Neural cell (in vitro differentiated cells): Measurements from ENCODE around the gene OSM.

ENCODE experiments used
- EZH2 ChIP-seq: fragments of 200-600, 300-800 bp; shearing (Covaris generic), sonication (generic); IDR thresholded peaks from 2 replicates; pipeline ENCODE4 v1.6.1; 2014; ENCODE audit warnings: antibody characterized with exemption, low read length, borderline replicate concordance, mild to moderate bottlenecking; ENCODE audit not compliant: insufficient read depth, poor library complexity, severe bottlenecking
- MXI1 ChIP-seq: fragments of 450-650 bp; conservative IDR thresholded peaks from 2 replicates; pipeline ENCODE4 v1.6.1; 2014; ENCODE audit warnings: antibody characterized with exemption, mild to moderate bottlenecking; ENCODE audit not compliant: poor library complexity, severe bottlenecking
- POLR2AphosphoS5 ChIP-seq: IDR thresholded peaks from 2 replicates; pipeline ENCODE4 v1.6.1; 2012
- RAD21 ChIP-seq: fragments of 450-650 bp; conservative IDR thresholded peaks from 2 replicates; pipeline ENCODE4 v1.6.1; 2014; ENCODE audit warnings: antibody characterized with exemption, mild to moderate bottlenecking, moderate library complexity
- TAF1 ChIP-seq: IDR thresholded peaks from 2 replicates; pipeline ENCODE4 v1.6.1; 2012; ENCODE audit warnings: low read depth
- TF ChIP-seq, protein P1 (sequence below): fragments of 450-650 bp; IDR thresholded peaks from 2 replicates; pipeline ENCODE4 v1.5.1; 2014; ENCODE audit warnings: antibody characterized with exemption, mild to moderate bottlenecking, moderate library complexity; ENCODE audit not compliant: poor library complexity, severe bottlenecking
- TF ChIP-seq, protein P2 (sequence below): IDR thresholded peaks from 2 replicates; pipeline ENCODE4 v1.6.1; 2012; ENCODE audit warnings: borderline replicate concordance

DNA sequence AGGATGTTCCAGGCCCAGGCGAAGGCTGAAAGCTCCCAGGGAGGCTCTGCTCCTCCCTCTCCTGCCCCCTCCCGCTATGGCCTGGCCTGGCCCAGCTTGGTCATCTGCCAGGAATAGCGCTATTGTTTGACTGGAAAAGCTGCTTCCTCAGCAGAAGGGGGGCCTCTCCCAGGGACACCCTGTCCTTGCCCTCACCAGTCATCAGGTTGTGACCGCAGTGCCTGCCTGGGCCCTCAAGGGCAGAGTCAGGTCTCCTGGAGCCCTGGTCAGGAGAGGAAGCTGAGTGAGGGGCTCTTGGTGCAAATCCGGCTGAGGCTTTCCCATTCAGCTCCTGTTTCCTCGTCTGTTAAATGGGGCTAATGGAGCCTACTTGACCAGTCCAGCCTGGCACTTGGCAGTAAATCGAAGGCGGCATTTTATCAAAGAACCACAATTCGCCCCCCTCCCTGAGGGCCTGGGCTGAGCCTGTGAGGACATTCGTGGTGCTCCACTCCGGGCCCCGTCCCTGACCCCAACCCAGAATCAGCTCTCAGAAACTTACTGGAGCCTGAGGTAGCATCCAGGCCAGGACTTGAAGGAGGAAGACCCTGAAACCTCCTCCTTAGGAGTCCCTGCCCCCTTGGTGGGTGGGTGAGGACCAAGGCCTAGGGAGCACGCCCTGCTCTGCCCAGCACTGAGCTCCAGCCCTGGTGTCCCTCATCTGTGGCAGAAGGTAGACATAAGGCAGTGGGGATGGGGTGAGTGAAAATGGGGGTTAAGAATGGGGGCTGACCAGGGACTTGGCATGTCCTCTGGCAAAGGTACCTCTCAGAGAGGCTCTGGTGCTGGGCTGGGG lies 24.6 kb upstream of the OSM start:
- TF ChIP-seq, protein P1, sequence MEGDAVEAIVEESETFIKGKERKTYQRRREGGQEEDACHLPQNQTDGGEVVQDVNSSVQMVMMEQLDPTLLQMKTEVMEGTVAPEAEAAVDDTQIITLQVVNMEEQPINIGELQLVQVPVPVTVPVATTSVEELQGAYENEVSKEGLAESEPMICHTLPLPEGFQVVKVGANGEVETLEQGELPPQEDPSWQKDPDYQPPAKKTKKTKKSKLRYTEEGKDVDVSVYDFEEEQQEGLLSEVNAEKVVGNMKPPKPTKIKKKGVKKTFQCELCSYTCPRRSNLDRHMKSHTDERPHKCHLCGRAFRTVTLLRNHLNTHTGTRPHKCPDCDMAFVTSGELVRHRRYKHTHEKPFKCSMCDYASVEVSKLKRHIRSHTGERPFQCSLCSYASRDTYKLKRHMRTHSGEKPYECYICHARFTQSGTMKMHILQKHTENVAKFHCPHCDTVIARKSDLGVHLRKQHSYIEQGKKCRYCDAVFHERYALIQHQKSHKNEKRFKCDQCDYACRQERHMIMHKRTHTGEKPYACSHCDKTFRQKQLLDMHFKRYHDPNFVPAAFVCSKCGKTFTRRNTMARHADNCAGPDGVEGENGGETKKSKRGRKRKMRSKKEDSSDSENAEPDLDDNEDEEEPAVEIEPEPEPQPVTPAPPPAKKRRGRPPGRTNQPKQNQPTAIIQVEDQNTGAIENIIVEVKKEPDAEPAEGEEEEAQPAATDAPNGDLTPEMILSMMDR: no peak
- TF ChIP-seq RAD21 (no peak), EZH2 (no peak), MXI1 (no peak), TAF1 (no peak), POLR2AphosphoS5 (no peak)
- TF ChIP-seq, protein P2, sequence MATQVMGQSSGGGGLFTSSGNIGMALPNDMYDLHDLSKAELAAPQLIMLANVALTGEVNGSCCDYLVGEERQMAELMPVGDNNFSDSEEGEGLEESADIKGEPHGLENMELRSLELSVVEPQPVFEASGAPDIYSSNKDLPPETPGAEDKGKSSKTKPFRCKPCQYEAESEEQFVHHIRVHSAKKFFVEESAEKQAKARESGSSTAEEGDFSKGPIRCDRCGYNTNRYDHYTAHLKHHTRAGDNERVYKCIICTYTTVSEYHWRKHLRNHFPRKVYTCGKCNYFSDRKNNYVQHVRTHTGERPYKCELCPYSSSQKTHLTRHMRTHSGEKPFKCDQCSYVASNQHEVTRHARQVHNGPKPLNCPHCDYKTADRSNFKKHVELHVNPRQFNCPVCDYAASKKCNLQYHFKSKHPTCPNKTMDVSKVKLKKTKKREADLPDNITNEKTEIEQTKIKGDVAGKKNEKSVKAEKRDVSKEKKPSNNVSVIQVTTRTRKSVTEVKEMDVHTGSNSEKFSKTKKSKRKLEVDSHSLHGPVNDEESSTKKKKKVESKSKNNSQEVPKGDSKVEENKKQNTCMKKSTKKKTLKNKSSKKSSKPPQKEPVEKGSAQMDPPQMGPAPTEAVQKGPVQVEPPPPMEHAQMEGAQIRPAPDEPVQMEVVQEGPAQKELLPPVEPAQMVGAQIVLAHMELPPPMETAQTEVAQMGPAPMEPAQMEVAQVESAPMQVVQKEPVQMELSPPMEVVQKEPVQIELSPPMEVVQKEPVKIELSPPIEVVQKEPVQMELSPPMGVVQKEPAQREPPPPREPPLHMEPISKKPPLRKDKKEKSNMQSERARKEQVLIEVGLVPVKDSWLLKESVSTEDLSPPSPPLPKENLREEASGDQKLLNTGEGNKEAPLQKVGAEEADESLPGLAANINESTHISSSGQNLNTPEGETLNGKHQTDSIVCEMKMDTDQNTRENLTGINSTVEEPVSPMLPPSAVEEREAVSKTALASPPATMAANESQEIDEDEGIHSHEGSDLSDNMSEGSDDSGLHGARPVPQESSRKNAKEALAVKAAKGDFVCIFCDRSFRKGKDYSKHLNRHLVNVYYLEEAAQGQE: no peak
